Measurements from ENCODE around the gene HIGD1A. TPM values are rescaled to one million over a fixed set of nuclear protein-coding genes. Genes with fewer than 3 reads are reported as not detected.

The HIGD1A gene
- total RNA-seq, 1 experiment from 2014 or later = 80.7 TPM

DNA sequence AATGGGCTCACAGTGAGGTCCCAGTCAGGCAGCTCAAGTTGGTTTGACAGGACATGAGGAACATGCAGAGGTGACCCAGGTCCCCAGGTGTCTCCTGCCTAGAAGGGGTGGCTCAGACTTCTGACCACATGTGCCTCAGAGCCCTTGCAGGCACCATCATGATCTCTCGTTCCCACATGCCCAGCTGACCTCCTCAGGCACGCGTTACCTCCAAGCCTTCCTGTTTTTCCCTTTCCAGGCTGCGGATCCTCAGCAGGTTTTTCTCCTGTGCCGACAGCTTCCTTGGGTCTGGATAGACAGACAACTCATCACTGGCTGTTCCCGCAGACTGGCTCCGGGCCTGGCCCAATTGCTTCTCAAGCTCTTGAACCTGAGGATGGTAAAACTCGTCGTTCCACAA, 61.6 kb downstream of the HIGD1A start (continued):
- no peak for TF ChIP-seq ELF4 (CRISPR knock-in tag; IDR thresholded peaks at IDR 0.05; ENCODE audit: low read depth)
- no peak for TF ChIP-seq KAT7 (CRISPR knock-in tag; IDR thresholded peaks at IDR 0.05; ENCODE audit: borderline replicate concordance)
- TF ChIP-seq TEAD4 (CRISPR knock-in tag; IDR thresholded peaks at IDR 0.05) = no peak
- TF ChIP-seq IRF2 (CRISPR knock-in tag; IDR thresholded peaks at IDR 0.05; ENCODE audit: borderline replicate concordance, low read depth) = no peak
- no peak for TF ChIP-seq ZNF416 (CRISPR knock-in tag; IDR thresholded peaks at IDR 0.05)
- no peak for TF ChIP-seq ATF1 (CRISPR knock-in tag; IDR thresholded peaks at IDR 0.05)
- TF ChIP-seq, protein P1, sequence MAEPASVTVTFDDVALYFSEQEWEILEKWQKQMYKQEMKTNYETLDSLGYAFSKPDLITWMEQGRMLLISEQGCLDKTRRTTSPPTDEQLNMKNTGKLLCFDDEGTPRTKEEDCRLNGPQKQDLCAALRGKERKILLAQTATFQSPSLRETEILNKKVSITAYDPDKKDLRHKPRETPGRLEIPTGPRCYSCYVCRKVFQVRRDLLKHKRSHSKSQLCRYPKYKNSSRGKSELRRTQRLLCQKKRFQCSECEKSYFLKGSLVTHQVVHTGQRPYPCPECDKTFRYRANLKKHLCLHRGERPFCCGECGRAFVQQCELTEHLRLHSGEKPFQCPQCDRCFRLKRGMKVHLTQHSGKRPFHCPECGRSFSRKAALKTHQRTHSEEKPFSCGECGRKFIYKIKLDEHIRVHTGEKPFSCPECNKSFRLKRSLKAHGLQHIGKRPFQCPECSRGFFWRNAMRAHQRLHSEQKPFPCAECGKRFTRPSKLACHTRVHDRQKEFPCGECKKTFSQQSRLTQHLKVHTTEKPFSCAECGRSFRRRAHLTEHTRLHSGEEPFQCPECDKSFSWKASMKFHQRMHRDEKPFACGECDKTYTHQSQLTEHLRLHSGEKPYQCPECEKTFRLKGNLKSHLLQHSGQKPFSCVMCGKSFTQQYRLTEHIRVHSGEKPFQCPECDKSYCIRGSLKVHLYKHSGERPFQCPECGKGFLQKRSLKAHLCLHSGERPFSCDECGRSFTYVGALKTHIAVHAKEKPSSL (CRISPR knock-in tag; conservative IDR thresholded peaks at IDR 0.05) = no peak
- no peak for TF ChIP-seq ZNF138 (CRISPR knock-in tag; conservative IDR thresholded peaks at IDR 0.05)
- TF ChIP-seq, protein P2, sequence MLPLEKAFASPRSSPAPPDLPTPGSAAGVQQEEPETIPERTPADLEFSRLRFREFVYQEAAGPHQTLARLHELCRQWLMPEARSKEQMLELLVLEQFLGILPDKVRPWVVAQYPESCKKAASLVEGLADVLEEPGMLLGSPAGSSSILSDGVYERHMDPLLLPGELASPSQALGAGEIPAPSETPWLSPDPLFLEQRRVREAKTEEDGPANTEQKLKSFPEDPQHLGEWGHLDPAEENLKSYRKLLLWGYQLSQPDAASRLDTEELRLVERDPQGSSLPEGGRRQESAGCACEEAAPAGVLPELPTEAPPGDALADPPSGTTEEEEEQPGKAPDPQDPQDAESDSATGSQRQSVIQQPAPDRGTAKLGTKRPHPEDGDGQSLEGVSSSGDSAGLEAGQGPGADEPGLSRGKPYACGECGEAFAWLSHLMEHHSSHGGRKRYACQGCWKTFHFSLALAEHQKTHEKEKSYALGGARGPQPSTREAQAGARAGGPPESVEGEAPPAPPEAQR (CRISPR knock-in tag; IDR thresholded peaks at IDR 0.05) = no peak

DNA sequence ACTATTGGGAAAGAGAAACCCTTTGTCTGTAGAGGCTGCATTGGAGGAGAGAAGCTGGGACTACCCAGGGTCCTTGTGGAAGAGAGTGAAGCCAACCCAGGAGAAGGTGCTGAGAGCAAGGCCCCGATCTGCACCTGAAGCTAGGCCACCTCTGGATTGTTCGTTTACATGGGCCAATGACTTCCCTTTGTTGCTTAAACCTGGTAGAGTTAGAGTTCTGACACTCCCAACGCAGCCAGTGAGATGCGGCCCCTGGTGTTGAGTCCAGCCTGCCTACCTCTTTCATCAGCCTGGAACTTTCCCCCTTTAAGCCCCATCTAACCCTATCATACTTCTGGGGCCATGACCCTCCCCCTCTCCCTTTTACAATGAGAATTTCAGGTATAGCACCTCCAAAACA, 62.0 kb downstream of the HIGD1A start:
- TF ChIP-seq, protein P3, sequence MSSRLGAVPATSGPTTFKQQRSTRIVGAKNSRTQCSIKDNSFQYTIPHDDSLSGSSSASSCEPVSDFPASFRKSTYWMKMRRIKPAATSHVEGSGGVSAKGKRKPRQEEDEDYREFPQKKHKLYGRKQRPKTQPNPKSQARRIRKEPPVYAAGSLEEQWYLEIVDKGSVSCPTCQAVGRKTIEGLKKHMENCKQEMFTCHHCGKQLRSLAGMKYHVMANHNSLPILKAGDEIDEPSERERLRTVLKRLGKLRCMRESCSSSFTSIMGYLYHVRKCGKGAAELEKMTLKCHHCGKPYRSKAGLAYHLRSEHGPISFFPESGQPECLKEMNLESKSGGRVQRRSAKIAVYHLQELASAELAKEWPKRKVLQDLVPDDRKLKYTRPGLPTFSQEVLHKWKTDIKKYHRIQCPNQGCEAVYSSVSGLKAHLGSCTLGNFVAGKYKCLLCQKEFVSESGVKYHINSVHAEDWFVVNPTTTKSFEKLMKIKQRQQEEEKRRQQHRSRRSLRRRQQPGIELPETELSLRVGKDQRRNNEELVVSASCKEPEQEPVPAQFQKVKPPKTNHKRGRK (CRISPR knock-in tag; IDR thresholded peaks at IDR 0.05; ENCODE audit: borderline replicate concordance) = no peak
- TF ChIP-seq, protein P1 (CRISPR knock-in tag; conservative IDR thresholded peaks at IDR 0.05) = no peak
- TF ChIP-seq, protein P4, sequence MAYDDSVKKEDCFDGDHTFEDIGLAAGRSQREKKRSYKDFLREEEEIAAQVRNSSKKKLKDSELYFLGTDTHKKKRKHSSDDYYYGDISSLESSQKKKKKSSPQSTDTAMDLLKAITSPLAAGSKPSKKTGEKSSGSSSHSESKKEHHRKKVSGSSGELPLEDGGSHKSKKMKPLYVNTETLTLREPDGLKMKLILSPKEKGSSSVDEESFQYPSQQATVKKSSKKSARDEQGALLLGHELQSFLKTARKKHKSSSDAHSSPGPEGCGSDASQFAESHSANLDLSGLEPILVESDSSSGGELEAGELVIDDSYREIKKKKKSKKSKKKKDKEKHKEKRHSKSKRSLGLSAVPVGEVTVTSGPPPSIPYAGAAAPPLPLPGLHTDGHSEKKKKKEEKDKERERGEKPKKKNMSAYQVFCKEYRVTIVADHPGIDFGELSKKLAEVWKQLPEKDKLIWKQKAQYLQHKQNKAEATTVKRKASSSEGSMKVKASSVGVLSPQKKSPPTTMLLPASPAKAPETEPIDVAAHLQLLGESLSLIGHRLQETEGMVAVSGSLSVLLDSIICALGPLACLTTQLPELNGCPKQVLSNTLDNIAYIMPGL (CRISPR knock-in tag; IDR thresholded peaks at IDR 0.05) = no peak
- TF ChIP-seq ZNF232 (CRISPR knock-in tag; IDR thresholded peaks at IDR 0.05) (no peak), NR1H2 (CRISPR knock-in tag; IDR thresholded peaks at IDR 0.05) (no peak), SMAD3 (CRISPR knock-in tag; IDR thresholded peaks at IDR 0.05; ENCODE audit: borderline replicate concordance) (no peak), FOXK1 (CRISPR knock-in tag; IDR thresholded peaks at IDR 0.05) (no peak), CBFB (CRISPR knock-in tag; IDR thresholded peaks at IDR 0.05; ENCODE audit: low read depth) (no peak), RORB (CRISPR knock-in tag; IDR thresholded peaks at IDR 0.05) (no peak), SMAD4 (CRISPR knock-in tag; IDR thresholded peaks at IDR 0.05) (no peak), TP53 (CRISPR knock-in tag; IDR thresholded peaks at IDR 0.05) (no peak), ZNF219 (CRISPR knock-in tag; IDR thresholded peaks at IDR 0.05; ENCODE audit: borderline replicate concordance) (no peak)
- TF ChIP-seq, protein P5, sequence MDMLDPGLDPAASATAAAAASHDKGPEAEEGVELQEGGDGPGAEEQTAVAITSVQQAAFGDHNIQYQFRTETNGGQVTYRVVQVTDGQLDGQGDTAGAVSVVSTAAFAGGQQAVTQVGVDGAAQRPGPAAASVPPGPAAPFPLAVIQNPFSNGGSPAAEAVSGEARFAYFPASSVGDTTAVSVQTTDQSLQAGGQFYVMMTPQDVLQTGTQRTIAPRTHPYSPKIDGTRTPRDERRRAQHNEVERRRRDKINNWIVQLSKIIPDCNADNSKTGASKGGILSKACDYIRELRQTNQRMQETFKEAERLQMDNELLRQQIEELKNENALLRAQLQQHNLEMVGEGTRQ (CRISPR knock-in tag; IDR thresholded peaks at IDR 0.05) = no peak
- TF ChIP-seq, protein P6, sequence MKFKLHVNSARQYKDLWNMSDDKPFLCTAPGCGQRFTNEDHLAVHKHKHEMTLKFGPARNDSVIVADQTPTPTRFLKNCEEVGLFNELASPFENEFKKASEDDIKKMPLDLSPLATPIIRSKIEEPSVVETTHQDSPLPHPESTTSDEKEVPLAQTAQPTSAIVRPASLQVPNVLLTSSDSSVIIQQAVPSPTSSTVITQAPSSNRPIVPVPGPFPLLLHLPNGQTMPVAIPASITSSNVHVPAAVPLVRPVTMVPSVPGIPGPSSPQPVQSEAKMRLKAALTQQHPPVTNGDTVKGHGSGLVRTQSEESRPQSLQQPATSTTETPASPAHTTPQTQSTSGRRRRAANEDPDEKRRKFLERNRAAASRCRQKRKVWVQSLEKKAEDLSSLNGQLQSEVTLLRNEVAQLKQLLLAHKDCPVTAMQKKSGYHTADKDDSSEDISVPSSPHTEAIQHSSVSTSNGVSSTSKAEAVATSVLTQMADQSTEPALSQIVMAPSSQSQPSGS (CRISPR knock-in tag; IDR thresholded peaks at IDR 0.05; ENCODE audit: borderline replicate concordance, low read depth) = no peak
- TF ChIP-seq, protein P2 (CRISPR knock-in tag; IDR thresholded peaks at IDR 0.05) = no peak
- H3K27ac Mint-ChIP-seq = no peak overlapping the region
- H3K36me3 Mint-ChIP-seq = no peaks in the 10 kb centered on the region
- ATAC-seq (no peak), DNase-seq (ENCODE audit: low spot score) (no peak)
- peaks cover 19% of the 10 kb centered on the region; the same call in 1 of the 2 replicates for H3K4me1 Mint-ChIP-seq
- no peak overlapping the region for H3K4me3 Mint-ChIP-seq
- ChIA-PET POLR2A (no interaction called here), CTCF (interaction anchor here (0.9 to 4.9 kb wide), 3 partner anchors 81 to 89 kb away, joined by 3 to 24 read pairs (median 6); no protein-coding TSS in a partner anchor)
- H3K27me3 Mint-ChIP-seq (ENCODE audit: low read depth) = no peaks in the 10 kb centered on the region
- H3K9me3 Mint-ChIP-seq = no peaks in the 10 kb centered on the region; the same call in 1 of the 2 replicates
